ENCODE data around the gene MAB21L2. TPM values are rescaled to one million over a fixed set of nuclear protein-coding genes. Genes with fewer than 3 reads are reported as not detected.

The MAB21L2 gene
- total and polyA plus RNA-seq, 2 of the 8 experiments (the other 6 are each of a cell fraction or from before 2014, with no cell fraction given): 0.03 TPM; not detected in 1

- Histone ChIP-seq H2BK5ac (ENCODE audit: low read depth, low read length) (no peak overlapping the region), H3K56ac (replicated peaks; ENCODE audit: insufficient read length, low read depth, low read length) (no peak overlapping the region), H3K27ac (ENCODE audit: low read depth, low read length) (no peak overlapping the region), H3K14ac (ENCODE audit: insufficient read length) (no peak overlapping the region), H4K91ac (replicated peaks; ENCODE audit: insufficient read length, low read length) (no peak overlapping the region), H3K27me3 (replicated peaks in 1 of 4; ENCODE audit: control insufficient read depth in 3 of 4, extremely low read depth in 1 of 4, insufficient read depth in 3 of 4, low read length in 3 of 4) (peaks cover 2 to 37% (median 25%) of the 10 kb centered on the region in 4 experiments; a peak in 6 of 7 replicates), H3K9ac (replicated peaks in 1 of 4; ENCODE audit: extremely low read depth in 1 of 4, low read depth in 3 of 4, low read length in 3 of 4) (no peak overlapping the region), H2BK120ac (replicated peaks; ENCODE audit: low read depth, low read length) (no peak overlapping the region), H3K23me2 (ENCODE audit: low read depth, low read length) (peaks cover 20% of the 10 kb centered on the region), H2BK12ac (ENCODE audit: low read depth, low read length) (no peak overlapping the region), H3K9me3 (ENCODE audit: insufficient read depth in 2 of 2, low read depth in 1 of 2, low read length in 1 of 2) (no peaks in the 10 kb centered on the region), H3K36me3 (ENCODE audit: control insufficient read depth in 2 of 4, insufficient read depth in 4 of 4, low read length in 3 of 4) (no peaks in the 10 kb centered on the region; a peak in 2 of 8 replicates), H3K4me3 (ENCODE audit: extremely low read depth in 1 of 4, insufficient read depth in 2 of 4, low read depth in 3 of 4, low read length in 4 of 4) (no peak overlapping the region; a peak in 1 of 8 replicates), H4K8ac (ENCODE audit: extremely low read depth, insufficient read depth, low read length) (no peak overlapping the region), H3K4ac (replicated peaks; ENCODE audit: insufficient read length, low read depth, low read length) (no peak overlapping the region), H3K23ac (ENCODE audit: insufficient read length) (no peak overlapping the region), H3K4me1 (replicated peaks in 1 of 4; ENCODE audit: control insufficient read depth in 3 of 4, insufficient read depth in 4 of 4, low read length in 3 of 4) (peaks cover 0 to 16% (median 4%) of the 10 kb centered on the region in 4 experiments; a peak in 4 of 7 replicates), H4K5ac (ENCODE audit: insufficient read length, low read depth, low read length) (no peak overlapping the region), H4K20me1 (replicated peaks in 1 of 2; ENCODE audit: control insufficient read depth in 1 of 2, insufficient read depth in 2 of 2, low read length in 2 of 2) (peaks cover 11% of the 10 kb centered on the region in 2 experiments), H2BK15ac (ENCODE audit: low read length) (no peak overlapping the region), H3K4me2 (ENCODE audit: insufficient read depth in 1 of 2, low read depth in 2 of 2, low read length in 2 of 2) (no peak overlapping the region), H3K79me2 (ENCODE audit: control insufficient read depth in 1 of 2, insufficient read depth in 2 of 2, low read length in 2 of 2) (no peaks in the 10 kb centered on the region), H3K18ac (ENCODE audit: extremely low read depth, low read length) (no peak overlapping the region), H2BK20ac (ENCODE audit: low read length) (no peak overlapping the region), H3K79me1 (ENCODE audit: low read depth, low read length) (no peaks in the 10 kb centered on the region), H2AK5ac (ENCODE audit: low read depth, low read length) (no peak overlapping the region), H2AFZ (ENCODE audit: low read length) (no peak overlapping the region)
- DNase-seq (ENCODE audit: low read depth in 1 of 2, low spot score in 2 of 2) (no peak), FAIRE-seq (no peak)
- 83% methylated on average over 1 of the region's 1 CpG; no CpG with 5 or more reads in 1 of the 2 experiments for WGBS, 2 experiments (ENCODE audit: extremely low coverage in 1 of 2, insufficient coverage in 1 of 2, insufficient read length in 1 of 2, insufficient replicate concordance in 2 of 2, low coverage in 1 of 2, low lambda C conversion rate in 2 of 2, missing lambda C conversion rate in 1 of 2)
- TF ChIP-seq, protein P1, sequence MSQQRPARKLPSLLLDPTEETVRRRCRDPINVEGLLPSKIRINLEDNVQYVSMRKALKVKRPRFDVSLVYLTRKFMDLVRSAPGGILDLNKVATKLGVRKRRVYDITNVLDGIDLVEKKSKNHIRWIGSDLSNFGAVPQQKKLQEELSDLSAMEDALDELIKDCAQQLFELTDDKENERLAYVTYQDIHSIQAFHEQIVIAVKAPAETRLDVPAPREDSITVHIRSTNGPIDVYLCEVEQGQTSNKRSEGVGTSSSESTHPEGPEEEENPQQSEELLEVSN (IDR thresholded peaks at IDR 0.05): no peak
- no peak for TF ChIP-seq FOSL1 (IDR thresholded peaks at IDR 0.05; ENCODE audit: insufficient read depth, low read depth, low read length)
- TF ChIP-seq PHF8 (conservative IDR thresholded peaks at IDR 0.05; ENCODE audit: low read depth, low read length): no peak
- no peak for TF ChIP-seq GABPA (IDR thresholded peaks at IDR 0.05; ENCODE audit: borderline replicate concordance, insufficient read depth, low read length)
- CTCF ChIA-PET (ENCODE audit: partially characterized antibody): no interaction called here
- POLR2A ChIA-PET (ENCODE audit: partially characterized antibody): no interaction called here
Measured at GRCh38 chr4:150585611-150586010, 3.7 kb downstream of the MAB21L2 start.
